ENCODE data around the gene HSPA12B. TPM values are rescaled to one million over a fixed set of nuclear protein-coding genes. Genes with fewer than 3 reads are reported as not detected.

The HSPA12B gene
- polyA plus RNA-seq, 1 donor from 2014 or later: not detected

DNA sequence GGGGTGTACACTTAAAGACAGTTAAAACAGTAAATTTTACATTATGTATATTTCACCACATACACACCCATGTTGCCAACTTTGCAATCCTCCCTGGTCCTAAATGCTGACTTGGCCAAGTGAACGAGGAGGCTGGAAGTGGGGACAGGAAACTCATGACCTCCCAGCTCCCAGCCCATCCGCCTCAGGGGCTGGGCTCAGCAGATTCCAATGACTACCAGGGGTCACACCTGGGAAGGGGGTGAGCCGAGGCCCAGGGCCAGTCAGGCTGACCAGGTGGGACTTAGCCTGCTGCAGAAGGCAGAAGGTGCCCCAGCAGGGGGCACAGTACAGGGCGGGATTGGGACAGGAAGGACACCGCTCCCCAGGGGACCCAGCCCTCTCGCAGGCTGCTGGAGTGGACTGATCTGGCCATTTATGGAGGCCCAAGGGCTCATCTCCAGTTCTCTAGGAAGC lies 22.4 kb upstream of the HSPA12B start:
- H3K4me3 ChIP-seq (ENCODE audit: low read length): no peak overlapping the region
- no peak for TF ChIP-seq SMC3 (conservative IDR thresholded peaks at IDR 0.05; ENCODE audit: poor library complexity)
- TF ChIP-seq CTCF (IDR thresholded peaks at IDR 0.05; ENCODE audit: poor library complexity, severe bottlenecking): no peak
- TF ChIP-seq EP300 (conservative IDR thresholded peaks at IDR 0.05; ENCODE audit: poor library complexity, severe bottlenecking): no peak
- TF ChIP-seq RAD21 (conservative IDR thresholded peaks at IDR 0.05): no peak
- no peak for TF ChIP-seq POLR2AphosphoS5 (IDR thresholded peaks at IDR 0.05)
- no peak for TF ChIP-seq TAF1 (IDR thresholded peaks at IDR 0.05; ENCODE audit: low read depth)
- TF ChIP-seq REST (IDR thresholded peaks at IDR 0.05; ENCODE audit: borderline replicate concordance): no peak
- no peak for TF ChIP-seq MXI1 (conservative IDR thresholded peaks at IDR 0.05; ENCODE audit: poor library complexity, severe bottlenecking)
- TF ChIP-seq EZH2 (IDR thresholded peaks at IDR 0.05; ENCODE audit: borderline replicate concordance, insufficient read depth, low read length, poor library complexity, severe bottlenecking): no peak
- H3K4me2 ChIP-seq (ENCODE audit: low read length): no peak overlapping the region
- H3K36me3 ChIP-seq (ENCODE audit: insufficient read depth, low read length): no peaks in the 10 kb centered on the region
- no peaks in the 10 kb centered on the region for H3K27me3 ChIP-seq (ENCODE audit: insufficient read depth, low read depth, low read length)
- no peak overlapping the region for H3K27ac ChIP-seq (ENCODE audit: low read length)
- no peaks in the 10 kb centered on the region for H3F3A ChIP-seq (ENCODE audit: insufficient read depth, low read length, poor library complexity, severe bottlenecking)
- no peaks in the 10 kb centered on the region for H3K9me3 ChIP-seq (ENCODE audit: low read length)
- H3K79me2 ChIP-seq (replicated peaks; ENCODE audit: insufficient read depth, low read length): no peaks in the 10 kb centered on the region
- H2AFZ ChIP-seq (ENCODE audit: low read depth, low read length): no peak overlapping the region
- H3K9ac ChIP-seq (ENCODE audit: low read length): no peak overlapping the region
- H4K20me1 ChIP-seq (ENCODE audit: insufficient read depth): no peaks in the 10 kb centered on the region
- no peaks in the 10 kb centered on the region for H3K9me2 ChIP-seq (ENCODE audit: insufficient read depth, low read length)

DNA sequence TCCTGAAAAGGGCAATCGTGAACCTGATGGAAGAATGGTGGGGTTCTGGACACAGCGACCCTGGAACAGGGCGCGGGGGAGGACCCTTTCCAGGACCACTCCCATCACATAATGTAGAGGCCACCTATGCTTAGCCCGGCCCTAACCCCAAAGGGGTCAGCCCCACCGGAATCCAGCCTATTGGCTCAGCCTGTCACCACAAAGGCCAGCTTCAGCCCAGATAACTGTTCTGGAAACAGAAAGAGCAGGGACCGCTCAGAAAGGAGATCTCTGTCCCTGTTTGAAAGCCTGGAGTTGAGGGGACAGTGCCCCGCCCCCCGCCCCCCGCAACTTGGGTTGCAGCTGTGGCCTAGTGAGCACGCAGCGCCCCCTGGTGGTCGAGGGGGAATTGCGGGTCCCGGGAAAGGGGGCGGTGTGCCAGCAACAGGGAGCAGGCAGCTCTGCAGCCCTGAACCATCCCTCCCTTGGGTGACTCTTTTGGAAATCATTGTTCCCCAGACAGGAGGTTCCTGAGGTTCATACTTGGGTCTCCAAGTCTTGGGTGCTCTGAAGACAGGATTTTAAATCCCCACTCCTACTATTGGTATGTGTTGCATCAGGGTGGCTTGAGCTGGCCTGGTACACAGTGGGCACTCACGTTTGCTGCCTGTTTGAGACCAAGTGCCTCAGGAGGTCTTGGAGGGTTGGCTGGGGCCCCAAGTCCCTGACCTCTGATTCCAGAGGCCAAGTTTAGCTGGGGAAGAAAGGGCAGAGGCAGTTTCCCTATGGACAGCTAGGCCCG lies 21.6 kb upstream of the HSPA12B start:
- Histone ChIP-seq H3K9ac (ENCODE audit: low read length) (no peak overlapping the region), H3K4me2 (ENCODE audit: low read length) (no peak overlapping the region), H2AFZ (ENCODE audit: low read depth, low read length) (no peak overlapping the region), H3K9me2 (ENCODE audit: insufficient read depth, low read length) (no peaks in the 10 kb centered on the region), H3K27ac (ENCODE audit: low read length) (no peak overlapping the region), H3K9me3 (ENCODE audit: low read length) (no peaks in the 10 kb centered on the region), H3K36me3 (ENCODE audit: insufficient read depth, low read length) (no peaks in the 10 kb centered on the region), H3K4me3 (ENCODE audit: low read length) (no peak overlapping the region), H3K79me2 (replicated peaks; ENCODE audit: insufficient read depth, low read length) (no peaks in the 10 kb centered on the region), H4K20me1 (ENCODE audit: insufficient read depth) (no peaks in the 10 kb centered on the region), H3F3A (ENCODE audit: insufficient read depth, low read length, poor library complexity, severe bottlenecking) (no peaks in the 10 kb centered on the region), H3K27me3 (ENCODE audit: insufficient read depth, low read depth, low read length) (no peaks in the 10 kb centered on the region)
- no peak for TF ChIP-seq EZH2 (IDR thresholded peaks at IDR 0.05; ENCODE audit: borderline replicate concordance, insufficient read depth, low read length, poor library complexity, severe bottlenecking)
- no peak for TF ChIP-seq TAF1 (IDR thresholded peaks at IDR 0.05; ENCODE audit: low read depth)
- peak; percentile 46 for TF ChIP-seq CTCF (IDR thresholded peaks at IDR 0.05; ENCODE audit: poor library complexity, severe bottlenecking)
- no peak for TF ChIP-seq RAD21 (conservative IDR thresholded peaks at IDR 0.05)
- TF ChIP-seq SMC3 (conservative IDR thresholded peaks at IDR 0.05; ENCODE audit: poor library complexity): peak; percentile 31
- no peak for TF ChIP-seq MXI1 (conservative IDR thresholded peaks at IDR 0.05; ENCODE audit: poor library complexity, severe bottlenecking)
- TF ChIP-seq EP300 (conservative IDR thresholded peaks at IDR 0.05; ENCODE audit: poor library complexity, severe bottlenecking): no peak
- no peak for TF ChIP-seq REST (IDR thresholded peaks at IDR 0.05; ENCODE audit: borderline replicate concordance)
- TF ChIP-seq POLR2AphosphoS5 (IDR thresholded peaks at IDR 0.05): no peak
